Colonic mucosa (tissue), 4 donors: ENCODE data around the gene GFOD1. TPM values are rescaled to one million over a fixed set of nuclear protein-coding genes. Genes with fewer than 3 reads are reported as not detected.
A peak's percentile ranks its signal among the peaks of the same experiment; 100 is the strongest.

ENCODE experiments used
- DNase-seq: peaks from one replicate; pipeline ENCODE4 v3.0.0-alpha.2; 2020
- H3K27ac ChIP-seq: fragments of 200-600 bp; one replicate; pipeline ENCODE4 v1.8.0; 2021
- H3K27me3 ChIP-seq: fragments of 200-600 bp; one replicate; pipeline ENCODE4 v1.8.0; 2021
- H3K36me3 ChIP-seq: fragments of 200-600 bp; one replicate; pipeline ENCODE4 v1.8.0; 2021
- H3K4me1 ChIP-seq: fragments of 200-600 bp; one replicate; pipeline ENCODE4 v1.8.0; 2021; ENCODE audit warnings: mild to moderate bottlenecking
- H3K4me3 ChIP-seq: fragments of 200-600 bp; one replicate; pipeline ENCODE4 v1.8.0; 2021
- H3K9ac ChIP-seq, 2 donors: one replicate each; pipeline ENCODE4 v1.7.0; 2013; ENCODE audit warnings: control low read depth in 2 of 2, low read depth in 2 of 2, low read length in 2 of 2
- H3K9me3 ChIP-seq: fragments of 200-600 bp; one replicate; pipeline ENCODE4 v1.8.0; 2021
- CTCF ChIP-seq: fragments of 200-600 bp; IDR thresholded peaks from one replicate; pipeline ENCODE4 v1.8.0; 2022; ENCODE audit warnings: antibody characterized with exemption, mild to moderate bottlenecking
- intact Hi-C: fragments of 100-400 bp; cut with DNase I; formaldehyde crosslinking; loops from one replicate; pipeline ENCODE4 v1.14.1; 2022
- total RNA-seq, 2 donors: library from RNA; stranded (reverse); fragmentation: NEBNext Ultra II Directional in 1 of 2; extraction: Animal tissue kit (Norgen Biotek cat#: 25700) in 1 of 2; gene quantifications; one replicate each; pipeline ENCODE4 v1.2.1, GENCODE V29; 2021
- donor health status: healthy.
- donor health status: DM: no; HTN: no; CAD: no.
- donor health status: DM: no; HTN: no; CAD: no.

GFOD1 gene
- total RNA-seq, 2 donors from 2014 or later: 6.9 to 7.6 TPM

GRCh38 chr6:13412211-13412610, 75.2 kb downstream of the GFOD1 start:
- no peak for TF ChIP-seq CTCF
- no peak for DNase-seq
- H3K27me3 ChIP-seq: no peaks in the 10 kb centered on the region
- H3K4me1 ChIP-seq: no peaks in the 10 kb centered on the region
- H3K36me3 ChIP-seq: no peaks in the 10 kb centered on the region
- intact Hi-C loops: no loop called here
- H3K27ac ChIP-seq: no peak overlapping the region
- H3K4me3 ChIP-seq: no peak overlapping the region
- no peaks in the 10 kb centered on the region for H3K9me3 ChIP-seq
- H3K9ac ChIP-seq: no peak overlapping the region

DNA sequence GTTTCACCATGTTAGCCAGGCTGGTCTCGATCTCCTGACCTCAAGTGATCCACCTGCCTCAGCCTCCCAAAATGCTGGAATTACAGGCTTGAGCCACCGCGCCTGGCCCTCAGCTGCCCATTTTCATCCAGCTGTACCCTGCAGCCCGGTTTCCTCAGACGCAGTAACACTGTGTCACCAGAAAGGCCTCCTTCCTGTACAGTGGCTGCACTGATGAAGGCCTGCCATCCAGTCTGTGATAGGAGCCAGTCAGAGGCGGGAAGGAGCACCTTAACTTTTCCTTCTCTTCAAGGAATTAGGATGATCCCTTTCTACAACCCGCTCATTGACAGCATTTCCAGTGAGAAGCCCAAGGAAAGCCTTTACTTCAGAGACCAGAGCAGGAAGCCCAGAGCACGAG, 75.9 kb downstream of the GFOD1 start:
- Histone ChIP-seq H3K9ac (no peak overlapping the region), H3K4me3 (no peak overlapping the region), H3K36me3 (no peaks in the 10 kb centered on the region), H3K27me3 (no peaks in the 10 kb centered on the region), H3K27ac (no peak overlapping the region), H3K4me1 (no peaks in the 10 kb centered on the region), H3K9me3 (no peaks in the 10 kb centered on the region)
- TF ChIP-seq CTCF: no peak
- DNase-seq: no peak
- intact Hi-C loops: no loop called here

DNA sequence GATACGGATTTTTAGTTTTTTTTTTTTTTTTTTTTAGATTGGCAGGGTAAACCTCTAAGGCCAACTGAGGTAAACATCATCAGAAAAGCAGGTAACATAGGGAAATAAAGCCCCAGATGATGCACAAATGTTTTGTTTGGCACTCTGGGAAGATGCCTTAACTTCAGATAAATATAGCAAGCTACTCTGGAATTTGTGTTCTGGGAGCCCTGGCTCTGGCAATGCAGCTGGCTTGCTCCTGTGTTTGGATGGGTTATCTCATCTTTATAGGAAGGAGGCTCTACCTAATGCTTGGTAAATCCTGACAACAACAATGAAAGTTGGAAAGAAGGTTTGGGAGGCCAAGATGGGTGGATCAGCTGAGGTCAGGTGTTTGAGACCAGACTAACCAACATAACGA, 77.4 kb downstream of the GFOD1 start:
- no peaks in the 10 kb centered on the region for H3K4me1 ChIP-seq
- DNase-seq: no peak
- no peaks in the 10 kb centered on the region for H3K36me3 ChIP-seq
- H3K9me3 ChIP-seq: no peaks in the 10 kb centered on the region
- H3K9ac ChIP-seq: no peak overlapping the region
- no peak overlapping the region for H3K27ac ChIP-seq
- no peaks in the 10 kb centered on the region for H3K27me3 ChIP-seq
- no peak overlapping the region for H3K4me3 ChIP-seq
- intact Hi-C loops: no loop called here
- TF ChIP-seq CTCF: no peak

DNA sequence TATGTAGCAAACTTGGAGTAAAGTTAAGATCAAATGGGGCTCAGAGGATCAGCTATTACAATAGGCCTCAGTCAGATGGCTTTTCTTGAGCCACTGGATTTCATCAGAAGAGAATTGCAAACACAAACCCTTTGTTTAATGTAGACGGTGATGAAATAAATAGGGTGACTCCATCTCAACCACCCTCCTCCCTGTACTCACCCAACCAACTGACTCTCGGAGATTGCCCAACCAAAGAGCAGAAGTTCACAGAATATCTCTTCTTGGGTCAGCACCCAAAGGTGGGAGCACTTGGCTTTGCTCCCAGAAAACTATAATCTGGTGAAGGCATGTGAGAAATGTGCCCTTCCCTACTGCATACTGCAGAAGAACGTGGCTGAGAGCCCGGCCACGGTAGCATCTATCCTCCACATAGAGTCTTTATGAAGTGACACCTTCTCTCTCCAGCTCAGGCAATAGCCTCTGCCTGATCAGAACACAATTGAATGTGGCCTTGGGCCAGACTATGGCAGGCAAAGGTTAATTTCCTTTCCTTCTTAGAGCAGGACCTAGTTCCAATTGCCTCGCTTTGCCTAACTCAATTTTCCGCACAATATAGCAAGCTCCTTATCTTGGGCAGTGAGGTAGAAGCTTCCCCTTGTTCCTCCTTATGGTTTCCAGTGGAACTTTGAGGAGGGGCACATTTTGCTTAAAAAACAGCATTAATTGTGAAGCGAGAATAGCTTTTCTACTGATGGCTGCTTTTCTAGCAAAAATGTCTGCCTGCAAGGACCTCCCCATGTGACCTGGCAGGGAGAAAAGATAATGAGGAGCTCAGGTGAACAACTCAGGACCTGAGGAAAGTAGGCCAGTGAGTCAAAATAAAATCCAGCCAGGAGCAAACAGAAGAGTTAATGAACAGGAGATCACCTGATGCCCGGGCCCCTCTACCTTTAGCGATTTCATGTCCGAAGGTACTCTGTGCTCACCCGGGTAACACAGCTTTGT, 79.4 kb downstream of the GFOD1 start:
- intact Hi-C loops: no loop called here
- no peaks in the 10 kb centered on the region for H3K9me3 ChIP-seq
- TF ChIP-seq CTCF: no peak
- no peak overlapping the region for H3K9ac ChIP-seq
- peak overlapping the region; percentile 17 for H3K27ac ChIP-seq
- no peak overlapping the region for H3K4me3 ChIP-seq
- no peaks in the 10 kb centered on the region for H3K36me3 ChIP-seq
- no peaks in the 10 kb centered on the region for H3K4me1 ChIP-seq
- H3K27me3 ChIP-seq: no peaks in the 10 kb centered on the region
- no peak for DNase-seq

DNA sequence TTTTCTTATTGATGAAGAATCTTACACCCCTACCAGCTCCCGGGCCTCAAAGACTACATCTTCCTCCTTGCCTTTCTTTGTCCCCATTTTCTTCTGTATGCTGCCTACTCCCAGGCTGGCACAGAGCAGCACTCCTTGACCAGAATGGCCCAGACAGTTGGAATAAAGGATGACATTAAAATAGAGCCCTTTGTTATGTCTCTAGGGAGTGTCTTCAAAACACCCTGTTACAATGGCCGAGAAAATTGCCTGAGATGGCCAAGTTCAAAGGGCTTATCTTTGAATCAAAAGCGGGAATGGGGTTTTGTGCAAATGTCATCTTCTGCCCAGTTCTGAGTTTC, 80.1 kb downstream of the GFOD1 start:
- TF ChIP-seq CTCF: no peak
- DNase-seq: no peak
- Histone ChIP-seq H3K36me3 (no peaks in the 10 kb centered on the region), H3K9me3 (no peaks in the 10 kb centered on the region), H3K4me3 (no peak overlapping the region), H3K4me1 (no peaks in the 10 kb centered on the region), H3K27me3 (no peaks in the 10 kb centered on the region), H3K27ac (peak overlapping the region; percentile 17), H3K9ac (no peak overlapping the region)
- intact Hi-C loops: no loop called here
